H1 (cell line): Measurements from ENCODE around the gene IFITM10. TPM values are rescaled to one million over a fixed set of nuclear protein-coding genes. Genes with fewer than 3 reads are reported as not detected.
A peak's percentile ranks its signal among the peaks of the same experiment; 100 is the strongest.

ENCODE experiments used
- CTCF ChIA-PET: fragments of 300-600 bp; sonication (Branson Sonifier 250); formaldehyde crosslinking; loops from one replicate; lab custom pipeline; 2021; ENCODE audit not compliant: partially characterized antibody; lab: Charles Lee
- POLR2A ChIA-PET: fragments of 300-600 bp; sonication (Branson Sonifier 250); formaldehyde crosslinking; loops from one replicate; lab custom pipeline; 2021; ENCODE audit warnings: inconsistent platforms; ENCODE audit not compliant: partially characterized antibody; lab: Charles Lee
- DNase-seq, 2 experiments: peaks; one replicate each; pipeline versions ENCODE4 v3.0.0 to v3.0.0-alpha.2; 2010 to 2022; ENCODE audit warnings: low spot score in 2 of 2, low read depth in 1 of 2, mixed read lengths in 1 of 2
- FAIRE-seq: peaks from 2 replicates; lab custom pipeline; 2011; peaks lifted over from hg19 to GRCh38; lab: Jason Lieb, UNC
- H2AFZ ChIP-seq: 2 replicates; pipeline ENCODE4 v1.8.1; 2012; ENCODE audit warnings: low read length, inconsistent platforms
- H2AK5ac ChIP-seq: 2 replicates; pipeline ENCODE4 v1.6.1; 2013; ENCODE audit warnings: low read depth, low read length
- H2BK120ac ChIP-seq: replicated peaks from 2 replicates; pipeline ENCODE3; 2013; ENCODE audit warnings: low read depth, low read length, inconsistent platforms
- H2BK12ac ChIP-seq: 2 replicates; pipeline ENCODE4 v1.6.1; 2013; ENCODE audit warnings: low read depth, low read length
- H2BK15ac ChIP-seq: 2 replicates; pipeline ENCODE4 v1.6.1; 2013; ENCODE audit warnings: low read length
- H2BK20ac ChIP-seq: 2 replicates; pipeline ENCODE4 v1.6.1; 2013; ENCODE audit warnings: low read length
- H2BK5ac ChIP-seq: 2 replicates; pipeline ENCODE4 v1.6.1; 2013; ENCODE audit warnings: low read depth, low read length
- H3K14ac ChIP-seq: 2 replicates; pipeline ENCODE4 v1.6.1; 2013; ENCODE audit warnings: inconsistent platforms; ENCODE audit not compliant: insufficient read length
- H3K18ac ChIP-seq: 2 replicates; pipeline ENCODE4 v1.6.1; 2013; ENCODE audit warnings: low read length; ENCODE audit errors: extremely low read depth
- H3K23ac ChIP-seq: 2 replicates; pipeline ENCODE4 v1.6.1; 2013; ENCODE audit warnings: inconsistent platforms; ENCODE audit not compliant: insufficient read length
- H3K23me2 ChIP-seq: 2 replicates; pipeline ENCODE4 v1.6.1; 2013; ENCODE audit warnings: low read depth, low read length
- H3K27ac ChIP-seq: 2 replicates; pipeline ENCODE4 v1.6.1; 2011; ENCODE audit warnings: low read depth, low read length, inconsistent platforms
- H3K27me3 ChIP-seq, 4 experiments: replicated peaks in 1 of 4; 1 replicate in 1 of 4; 2 replicates in 3 of 4; pipeline versions ENCODE4 v1.6.1 to v1.8.1; 2011 to 2013; ENCODE audit warnings: low read length in 3 of 4, mild to moderate bottlenecking in 3 of 4, inconsistent platforms in 2 of 4, mixed read lengths in 2 of 4, moderate library complexity in 1 of 4; ENCODE audit not compliant: control insufficient read depth in 3 of 4, insufficient read depth in 3 of 4; ENCODE audit errors: extremely low read depth in 1 of 4
- H3K36me3 ChIP-seq, 4 experiments: 2 replicates each; pipeline versions ENCODE4 v1.6.1 to v1.8.1; 2011 to 2013; ENCODE audit warnings: mild to moderate bottlenecking in 4 of 4, low read length in 3 of 4, moderate library complexity in 2 of 4, control low read depth in 1 of 4, inconsistent platforms in 1 of 4; ENCODE audit not compliant: insufficient read depth in 4 of 4, control insufficient read depth in 2 of 4
- H3K4ac ChIP-seq: replicated peaks from 2 replicates; pipeline ENCODE3; 2013; ENCODE audit warnings: low read length, low read depth, mixed read lengths, inconsistent platforms; ENCODE audit not compliant: insufficient read length
- H3K4me1 ChIP-seq, 4 experiments: replicated peaks in 1 of 4; 1 replicate in 1 of 4; 2 replicates in 3 of 4; pipeline versions ENCODE4 v1.6.1 to v1.8.1; 2011 to 2013; ENCODE audit warnings: low read length in 3 of 4, inconsistent platforms in 2 of 4, mixed read lengths in 1 of 4; ENCODE audit not compliant: insufficient read depth in 4 of 4, control insufficient read depth in 3 of 4
- H3K4me2 ChIP-seq, 2 experiments: 2 replicates each; pipeline versions ENCODE4 v1.6.1 to v1.8.1; 2011 to 2013; ENCODE audit warnings: low read depth in 2 of 2, low read length in 2 of 2, control low read depth in 1 of 2, inconsistent platforms in 1 of 2, mild to moderate bottlenecking in 1 of 2; ENCODE audit not compliant: insufficient read depth in 1 of 2
- H3K4me3 ChIP-seq, 4 experiments: fragments of 200-600, 300-600 bp in 1 of 4; sonication (generic), shearing (Covaris generic), sonication (Bioruptor Twin) in 1 of 4; 2 replicates each; pipeline versions ENCODE4 v1.5.1 to v1.8.1; 2011 to 2016; ENCODE audit warnings: low read length in 4 of 4, low read depth in 3 of 4, control low read depth in 2 of 4, inconsistent platforms in 2 of 4, mild to moderate bottlenecking in 2 of 4, mixed read lengths in 1 of 4, moderate library complexity in 1 of 4; ENCODE audit not compliant: insufficient read depth in 2 of 4; ENCODE audit errors: extremely low read depth in 1 of 4
- H3K56ac ChIP-seq: replicated peaks from 2 replicates; pipeline ENCODE3; 2013; ENCODE audit warnings: low read depth, mild to moderate bottlenecking, mixed read lengths, low read length, inconsistent platforms; ENCODE audit not compliant: insufficient read length
- H3K79me1 ChIP-seq: 2 replicates; pipeline ENCODE4 v1.6.1; 2013; ENCODE audit warnings: low read depth, low read length, control low read depth
- H3K79me2 ChIP-seq, 2 experiments: 2 replicates each; pipeline versions ENCODE4 v1.6.1 to v1.8.1; 2012 to 2013; ENCODE audit warnings: low read length in 2 of 2, mild to moderate bottlenecking in 2 of 2, inconsistent platforms in 1 of 2; ENCODE audit not compliant: insufficient read depth in 2 of 2, control insufficient read depth in 1 of 2
- H3K9ac ChIP-seq, 4 experiments: replicated peaks in 1 of 4; 1 replicate in 1 of 4; 2 replicates in 3 of 4; pipeline versions ENCODE4 v1.6.1 to v1.8.1; 2011 to 2013; ENCODE audit warnings: low read depth in 3 of 4, low read length in 3 of 4, control low read depth in 2 of 4, mild to moderate bottlenecking in 2 of 4, moderate library complexity in 2 of 4, inconsistent platforms in 1 of 4; ENCODE audit errors: extremely low read depth in 1 of 4
- H3K9me3 ChIP-seq, 2 experiments: 2 replicates each; pipeline versions ENCODE4 v1.6.1 to v1.8.1; 2012 to 2013; ENCODE audit warnings: mild to moderate bottlenecking in 2 of 2, moderate library complexity in 2 of 2, control low read depth in 1 of 2, inconsistent platforms in 1 of 2, low read depth in 1 of 2, low read length in 1 of 2, mixed read lengths in 1 of 2; ENCODE audit not compliant: insufficient read depth in 2 of 2
- H4K20me1 ChIP-seq, 2 experiments: replicated peaks in 1 of 2; 2 replicates each; pipeline versions ENCODE3 to v1.8.1; 2011 to 2013; ENCODE audit warnings: inconsistent platforms in 2 of 2, low read length in 2 of 2, mild to moderate bottlenecking in 1 of 2; ENCODE audit not compliant: insufficient read depth in 2 of 2, control insufficient read depth in 1 of 2
- H4K5ac ChIP-seq: 2 replicates; pipeline ENCODE4 v1.6.1; 2013; ENCODE audit warnings: low read length, low read depth, mixed read lengths, inconsistent platforms; ENCODE audit not compliant: insufficient read length
- H4K8ac ChIP-seq: 2 replicates; pipeline ENCODE4 v1.8.0; 2013; ENCODE audit warnings: mild to moderate bottlenecking, moderate library complexity, low read length, inconsistent platforms; ENCODE audit not compliant: insufficient read depth; ENCODE audit errors: extremely low read depth
- H4K91ac ChIP-seq: replicated peaks from 2 replicates; pipeline ENCODE3; 2013; ENCODE audit warnings: low read length, mixed read lengths, inconsistent platforms; ENCODE audit not compliant: insufficient read length
- BRCA1 ChIP-seq: IDR thresholded peaks from 2 replicates; pipeline ENCODE4 v1.6.1; 2012; ENCODE audit warnings: low read depth, low read length, improper control_type of control experiment
- CBX5 ChIP-seq: fragments of 300-800, 300-1000 bp; sonication (generic); IDR thresholded peaks from 2 replicates; pipeline ENCODE4 v1.7.1; 2016; ENCODE audit warnings: antibody characterized with exemption, low read length, low read depth
- CTBP2 ChIP-seq: IDR thresholded peaks from 2 replicates; pipeline ENCODE4 v1.7.0; 2011; ENCODE audit warnings: borderline replicate concordance, mild to moderate bottlenecking, moderate library complexity, mixed read lengths, low read length; ENCODE audit not compliant: insufficient read depth, insufficient read length
- EZH2 ChIP-seq: fragments of 200-600 bp; sonication (generic); IDR thresholded peaks from 2 replicates; pipeline ENCODE4 v1.7.1; 2012; ENCODE audit warnings: low read depth, mild to moderate bottlenecking, moderate library complexity, low read length, inconsistent platforms; ENCODE audit not compliant: severe bottlenecking
- HDAC6 ChIP-seq: IDR thresholded peaks from one replicate; pipeline ENCODE4 v1.7.1; 2012; ENCODE audit warnings: low read depth, mild to moderate bottlenecking, inconsistent platforms, low read length, moderate library complexity
- KDM1A ChIP-seq: fragments of 200-600, 300-600 bp; sonication (generic); IDR thresholded peaks from 2 replicates; pipeline ENCODE4 v1.7.1; 2016; ENCODE audit warnings: mild to moderate bottlenecking, low read length, borderline replicate concordance
- MAX ChIP-seq: IDR thresholded peaks from 2 replicates; pipeline ENCODE4 v1.6.1; 2012; ENCODE audit warnings: inconsistent platforms
- POLR2AphosphoS5 ChIP-seq: IDR thresholded peaks from 2 replicates; pipeline ENCODE4 v1.6.1; 2011; ENCODE audit warnings: low read depth, low read length
- SIX5 ChIP-seq: IDR thresholded peaks from 2 replicates; pipeline ENCODE4 v1.6.1; 2011; ENCODE audit warnings: mild to moderate bottlenecking, low read depth, low read length
- USF2 ChIP-seq: IDR thresholded peaks from 2 replicates; pipeline ENCODE4 v1.6.1; 2011; ENCODE audit warnings: low read length, improper control_type of control experiment
- WGBS, 2 experiments: shearing (Covaris generic) in 1 of 2; methylation state at CpG; one replicate each; pipeline versions ENCODE4 v1.1.6 to v1.1.7; 2013 to 2015; ENCODE audit warnings: low lambda C conversion rate in 2 of 2, mixed read lengths in 2 of 2, inconsistent platforms in 1 of 2, low coverage in 1 of 2, missing lambda C conversion rate in 1 of 2; ENCODE audit not compliant: insufficient replicate concordance in 2 of 2, insufficient coverage in 1 of 2, insufficient read length in 1 of 2; ENCODE audit errors: extremely low coverage in 1 of 2, missing lambda C conversion rate in 1 of 2; 5-methylcytosine and 5-hydroxymethylcytosine counted together
- polyA plus RNA-seq, 7 experiments: library from polyadenylated mRNA; depleted of rRNA in 3 of 7; stranded (reverse) in 5 of 7; unstranded in 2 of 7; fragments of >200 nt in 5 of 7; fragments of 200-250 nt in 2 of 7; gene quantifications; 1 replicate in 5 of 7; 2 replicates in 1 of 7; 4 replicates in 1 of 7; pipeline versions ENCODE4 v1.2.1 to v1.2.3, GENCODE V29; 2011 to 2013; ENCODE audit warnings: missing spikeins in 2 of 7, mixed read lengths in 2 of 7
- total RNA-seq: library from RNA; stranded (reverse); fragmentation: NEBNext Ultra II Directional; extraction: Animal tissue kit (Norgen Biotek cat#: 25700); gene quantifications from 2 replicates; pipeline ENCODE4 v1.2.1, GENCODE V29; 2021

IFITM10 gene
- total and polyA plus RNA-seq, 2 of the 8 experiments (the other 6 are each of a cell fraction or from before 2014, with no cell fraction given): 0.08 to 0.22 TPM

GRCh38 chr11:1735271-1735670, 15.1 kb downstream of the IFITM10 start:
- DNase-seq (no peak), FAIRE-seq (no peak)
- peaks cover 0 to 4% of the 10 kb centered on the region in 2 experiments; a peak in 2 of 4 replicates for H3K9me3 ChIP-seq
- H3K79me1 ChIP-seq: no peaks in the 10 kb centered on the region
- no peak overlapping the region for H2BK12ac ChIP-seq
- H3K14ac ChIP-seq: no peak overlapping the region
- peaks cover 0 to 5% (median 1%) of the 10 kb centered on the region in 4 experiments; a peak in 4 of 7 replicates for H3K27me3 ChIP-seq
- no peak overlapping the region for H2BK20ac ChIP-seq
- no peak overlapping the region for H3K9ac ChIP-seq
- H2BK15ac ChIP-seq: no peak overlapping the region
- no peak overlapping the region for H2BK120ac ChIP-seq
- no peak overlapping the region for H4K91ac ChIP-seq
- ChIA-PET POLR2A (no interaction called here), CTCF (interaction anchor here (2.4 to 2.6 kb wide), 2 partner anchors 9 to 42 kb away, joined by 8 to 13 read pairs; no protein-coding TSS in a partner anchor)
- no peak overlapping the region for H3K23ac ChIP-seq
- H2AFZ ChIP-seq: no peak overlapping the region
- peaks cover 0 to 4% (median 0%) of the 10 kb centered on the region in 4 experiments; a peak in 1 of 8 replicates for H3K36me3 ChIP-seq
- H4K5ac ChIP-seq: no peak overlapping the region
- peaks cover 2 to 10% of the 10 kb centered on the region in 2 experiments for H4K20me1 ChIP-seq
- peaks cover 16% of the 10 kb centered on the region for H3K23me2 ChIP-seq
- peak overlapping the region; percentile 53; the same call in 1 of the 2 replicates for H4K8ac ChIP-seq
- H2BK5ac ChIP-seq: no peak overlapping the region
- no peak overlapping the region for H3K4me2 ChIP-seq
- no peak overlapping the region for H3K56ac ChIP-seq
- H3K4me3 ChIP-seq: no peak overlapping the region
- no peak overlapping the region for H2AK5ac ChIP-seq
- no peak overlapping the region for H3K18ac ChIP-seq
- 90% methylated on average over 15 of the region's 16 CpGs; no CpG with 5 or more reads in 1 of the 2 experiments for WGBS, 2 experiments
- H3K79me2 ChIP-seq: peaks cover 0 to 7% of the 10 kb centered on the region in 2 experiments; a peak in 1 of 4 replicates
- no peak overlapping the region for H3K27ac ChIP-seq
- H3K4me1 ChIP-seq: no peaks in the 10 kb centered on the region; a peak in 1 of 7 replicates
- no peak overlapping the region for H3K4ac ChIP-seq
- no peak for TF ChIP-seq EZH2
- no peak for TF ChIP-seq SIX5
- no peak for TF ChIP-seq HDAC6
- no peak for TF ChIP-seq KDM1A
- no peak for TF ChIP-seq BRCA1
- TF ChIP-seq CBX5: no peak
- no peak for TF ChIP-seq POLR2AphosphoS5
- TF ChIP-seq USF2: no peak
- no peak for TF ChIP-seq CTBP2
- no peak for TF ChIP-seq MAX
